GM13977 (cell line): ENCODE measurements around the gene AQP7.
"Not testable (repeated sequence)": the region's sequence is repeated elsewhere in the genome, so short reads cannot be mapped to it uniquely, and the experiment has no call there.

Experiments used
- DNase-seq: peaks from one replicate; pipeline ENCODE4 v3.0.0; 2012; ENCODE audit warnings: low spot score
- in situ Hi-C: fragments of 300-500 bp; cut with MboI; formaldehyde crosslinking; loops from one replicate; pipeline ENCODE4 v1.12.0; 2022; ENCODE audit warnings: low sequenced_read_pairs, low pct_unique_long_range_greater_than_20kb, mixed read lengths, inconsistent platforms; ENCODE audit not compliant: unreplicated experiment
- TF ChIP-seq, protein P1 (sequence below): IDR thresholded peaks from 2 replicates; pipeline ENCODE4 v1.5.1; 2012; ENCODE audit warnings: mild to moderate bottlenecking, control low read depth; ENCODE audit not compliant: insufficient read depth; ENCODE audit errors: extremely low read depth, missing control alignments

Gene AQP7

DNA sequence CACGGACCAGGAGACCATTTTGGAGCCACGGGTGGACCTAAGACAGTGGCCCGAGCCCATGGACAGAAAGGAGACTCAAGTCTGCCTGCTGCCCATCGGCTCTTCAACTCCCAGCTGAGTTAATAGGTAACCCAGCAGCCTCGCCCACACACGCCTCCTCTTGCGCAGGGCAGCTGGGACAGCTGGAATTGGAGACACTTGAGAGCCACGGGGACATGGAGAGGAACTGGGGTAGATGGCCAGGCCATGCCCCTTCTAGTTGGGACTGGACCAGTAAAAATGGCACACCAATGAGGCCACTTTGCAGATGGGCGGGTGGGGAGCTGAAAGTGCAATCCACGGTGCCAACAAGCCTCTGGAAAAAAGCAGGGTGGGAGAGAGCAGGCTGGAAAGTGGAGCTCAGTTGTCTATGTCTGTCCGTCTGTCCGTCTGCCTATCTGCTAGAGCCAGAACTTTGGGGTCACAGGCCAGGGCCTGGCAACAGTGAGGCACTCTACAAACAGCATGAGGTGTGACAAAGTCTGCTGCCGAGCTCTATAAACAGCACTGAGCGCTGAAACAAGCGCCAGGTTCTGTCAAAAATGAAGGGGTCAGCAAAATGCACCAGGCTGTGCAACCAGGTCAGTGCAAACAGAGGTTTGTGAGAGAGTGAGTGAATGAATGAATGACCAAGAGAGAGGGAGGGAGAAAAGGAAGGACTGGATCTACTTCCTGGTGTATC lies 7.0 kb downstream of the AQP7 start:
- DNase-seq, in situ Hi-C loops: not testable (repeated sequence)

DNA sequence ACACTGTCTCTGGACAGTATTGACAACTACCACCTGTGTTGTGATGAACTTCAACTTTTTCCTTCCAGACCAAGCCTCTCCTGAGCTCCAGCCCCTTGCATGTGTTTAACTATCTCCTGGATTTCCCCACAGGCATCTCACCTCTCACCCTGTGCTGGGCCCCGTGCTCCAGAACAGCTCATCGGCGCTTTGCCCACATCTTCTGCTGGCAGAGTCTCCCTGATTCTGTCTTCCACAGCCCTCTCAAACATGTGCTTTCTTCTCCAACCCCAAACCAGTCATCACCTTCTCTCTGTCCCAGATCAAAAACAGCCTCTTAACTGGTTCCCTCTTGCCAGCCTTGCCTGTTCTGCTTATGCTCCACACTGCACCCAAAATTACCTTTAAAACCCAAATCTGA lies 8.4 kb downstream of the AQP7 start:
- in situ Hi-C loops, DNase-seq: not testable (repeated sequence)

- TF ChIP-seq, protein P1, sequence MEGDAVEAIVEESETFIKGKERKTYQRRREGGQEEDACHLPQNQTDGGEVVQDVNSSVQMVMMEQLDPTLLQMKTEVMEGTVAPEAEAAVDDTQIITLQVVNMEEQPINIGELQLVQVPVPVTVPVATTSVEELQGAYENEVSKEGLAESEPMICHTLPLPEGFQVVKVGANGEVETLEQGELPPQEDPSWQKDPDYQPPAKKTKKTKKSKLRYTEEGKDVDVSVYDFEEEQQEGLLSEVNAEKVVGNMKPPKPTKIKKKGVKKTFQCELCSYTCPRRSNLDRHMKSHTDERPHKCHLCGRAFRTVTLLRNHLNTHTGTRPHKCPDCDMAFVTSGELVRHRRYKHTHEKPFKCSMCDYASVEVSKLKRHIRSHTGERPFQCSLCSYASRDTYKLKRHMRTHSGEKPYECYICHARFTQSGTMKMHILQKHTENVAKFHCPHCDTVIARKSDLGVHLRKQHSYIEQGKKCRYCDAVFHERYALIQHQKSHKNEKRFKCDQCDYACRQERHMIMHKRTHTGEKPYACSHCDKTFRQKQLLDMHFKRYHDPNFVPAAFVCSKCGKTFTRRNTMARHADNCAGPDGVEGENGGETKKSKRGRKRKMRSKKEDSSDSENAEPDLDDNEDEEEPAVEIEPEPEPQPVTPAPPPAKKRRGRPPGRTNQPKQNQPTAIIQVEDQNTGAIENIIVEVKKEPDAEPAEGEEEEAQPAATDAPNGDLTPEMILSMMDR, result no peak
- in situ Hi-C loops, result no loop called here
- no peak for DNase-seq
Measured at GRCh38 chr9:33393581-33393980, 8.8 kb downstream of the AQP7 start.

DNA sequence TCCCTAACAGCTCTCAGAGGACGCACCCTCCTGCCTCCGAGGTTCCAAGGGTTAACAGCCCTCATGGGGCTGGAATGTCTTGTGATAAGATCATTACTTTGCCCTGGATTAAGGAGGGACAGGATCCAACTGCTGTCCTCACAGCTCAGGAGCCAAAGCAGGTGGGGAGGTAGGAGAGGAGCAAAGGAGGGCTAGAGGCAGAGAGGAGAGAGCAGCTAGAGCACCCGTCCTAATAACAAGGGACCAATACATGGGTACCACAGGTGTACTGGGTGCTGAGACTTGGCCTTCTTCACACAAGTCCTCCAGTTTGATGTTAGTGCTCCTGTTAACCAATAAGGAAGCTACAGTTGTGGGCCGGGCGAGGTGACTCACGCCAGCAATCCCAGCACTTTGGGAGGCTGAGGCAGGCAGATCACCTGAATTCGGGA lies 9.8 kb downstream of the AQP7 start:
- DNase-seq, in situ Hi-C loops: not testable (repeated sequence)

DNA sequence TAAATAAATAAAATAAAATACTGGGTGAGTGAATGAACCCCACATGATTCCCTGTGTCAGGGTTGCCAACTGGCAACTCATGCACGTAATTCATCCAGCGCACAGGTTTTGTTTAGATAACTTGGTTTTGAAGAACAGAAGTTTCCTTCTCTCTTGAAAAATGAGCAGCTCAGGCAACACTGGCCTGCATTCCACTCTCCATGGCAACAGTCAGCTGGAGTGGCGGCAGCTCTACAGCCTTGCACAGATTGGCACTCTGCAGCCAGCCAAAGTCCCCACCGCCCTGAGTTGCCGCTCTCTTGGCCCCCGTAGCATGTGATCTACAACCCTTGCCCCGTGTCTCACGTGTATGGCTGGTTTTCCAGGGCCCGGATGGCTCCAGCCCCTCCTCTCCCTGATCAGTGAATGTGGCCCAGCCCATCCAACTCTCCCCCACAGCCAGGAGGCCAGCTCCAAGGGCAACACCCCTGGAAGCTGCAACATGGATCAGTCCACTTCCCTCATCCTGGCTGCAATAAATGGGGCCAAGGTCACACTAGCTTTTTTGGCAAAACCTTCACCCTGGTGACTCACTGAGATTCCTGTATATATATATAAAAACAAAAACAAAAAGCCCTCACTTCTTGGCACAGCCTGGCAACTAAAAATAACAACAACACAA lies 11.1 kb downstream of the AQP7 start:
- DNase-seq, in situ Hi-C loops: not testable (repeated sequence)

- DNase-seq, result no peak
- TF ChIP-seq, protein P1, result no peak
- in situ Hi-C loops, result no loop called here
Measured at GRCh38 chr9:33388110-33388994, 14.0 kb downstream of the AQP7 start.

- in situ Hi-C loops, result not testable (repeated sequence)
Measured at GRCh38 chr9:33386998-33387397, 15.4 kb downstream of the AQP7 start.

GRCh38 chr9:33386641-33386996 lies 15.7 kb downstream of the AQP7 start:
- DNase-seq, in situ Hi-C loops: not testable (repeated sequence)

More at GRCh38 chr9:33386998-33387397, 15.4 kb downstream of the AQP7 start:
- DNase-seq, result not testable (repeated sequence)

- in situ Hi-C loops, DNase-seq: not testable (repeated sequence)
Measured at GRCh38 chr9:33385979-33386640, 16.3 kb downstream of the AQP7 start.

DNA sequence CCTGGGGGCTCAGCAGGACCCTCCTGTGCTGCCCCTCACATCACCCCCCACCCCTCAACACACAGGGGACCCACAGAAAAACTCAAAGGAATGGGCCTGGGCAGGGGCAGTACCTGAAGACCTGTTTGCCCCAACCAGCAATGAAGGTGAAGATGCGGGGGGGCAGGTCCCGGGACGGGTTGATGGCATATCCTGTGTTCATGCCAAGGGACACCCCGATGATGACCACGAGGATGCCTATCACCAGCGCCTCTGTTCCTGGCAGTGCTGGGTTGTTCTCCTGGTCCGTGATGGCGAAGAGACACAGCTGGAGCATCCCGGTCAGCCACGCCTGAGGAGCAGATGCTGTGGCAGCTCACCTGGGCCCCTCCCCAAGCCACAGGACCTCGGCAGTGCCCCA lies 16.8 kb downstream of the AQP7 start:
- in situ Hi-C loops, result not testable (repeated sequence)

DNA sequence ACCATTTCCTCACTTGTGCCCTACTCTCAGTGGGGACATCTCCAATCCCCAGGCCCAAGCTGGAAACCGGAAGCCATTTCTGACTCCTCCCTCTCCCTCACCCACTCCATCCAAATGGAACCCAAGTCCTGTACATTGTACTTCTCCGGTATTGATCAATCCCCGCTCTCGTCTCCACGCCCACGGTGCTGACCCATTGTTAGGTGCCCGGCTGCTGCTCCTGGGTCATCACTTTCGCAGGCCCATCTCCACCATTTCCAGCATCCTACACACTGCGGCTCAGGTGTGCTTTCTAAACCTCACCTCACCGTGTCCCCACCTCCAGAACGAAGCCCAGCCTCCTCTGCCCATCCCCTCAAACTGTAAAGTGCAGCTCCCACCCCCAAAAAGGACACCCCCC lies 19.0 kb downstream of the AQP7 start:
- in situ Hi-C loops, DNase-seq: not testable (repeated sequence)

More for the DNA sequence above, 16.8 kb downstream of the AQP7 start:
- not testable (repeated sequence) for DNase-seq

GRCh38 chr9:33382397-33382796 lies 20.0 kb downstream of the AQP7 start:
- in situ Hi-C loops, DNase-seq: not testable (repeated sequence)
